HepG2 (cell line): ENCODE results near the gene PDIA2. TPM values are rescaled to one million over a fixed set of nuclear protein-coding genes. Genes with fewer than 3 reads are reported as not detected.

Source experiments
- BHLHE40 ChIP-seq: IDR thresholded peaks from 2 replicates; pipeline ENCODE4 v1.6.1; 2011; ENCODE audit warnings: low read length, improper control_type of control experiment
- KDM6A ChIP-seq: IDR thresholded peaks from 2 replicates; pipeline ENCODE4 v1.6.1; 2016; ENCODE audit warnings: low read depth
- KLF11 ChIP-seq: IDR thresholded peaks from 2 replicates; pipeline ENCODE4 v1.6.1; 2016; ENCODE audit warnings: missing compliant biosample characterization
- NKX3-1 ChIP-seq: sonication (generic); formaldehyde crosslinking; IDR thresholded peaks from 2 replicates; pipeline ENCODE4 v1.5.0; 2020; ENCODE audit warnings: missing genetic modification reagents
- PRMT3 ChIP-seq: sonication (generic); formaldehyde crosslinking; IDR thresholded peaks from 2 replicates; pipeline ENCODE4 v1.8.1; 2022; ENCODE audit warnings: low read depth, mild to moderate bottlenecking, moderate library complexity, missing genetic modification reagents, borderline replicate concordance
- TCF12 ChIP-seq, 2 experiments: fragments of 450-650 bp in 1 of 2; sonication (generic) in 1 of 2; formaldehyde crosslinking in 1 of 2; IDR thresholded peaks; 2 replicates each; pipeline versions ENCODE4 v1.6.1 to v1.8.0; 2017 to 2022; ENCODE audit warnings: antibody characterized with exemption in 1 of 2, mild to moderate bottlenecking in 1 of 2, missing genetic modification reagents in 1 of 2, moderate library complexity in 1 of 2
- ZNF674 ChIP-seq: sonication (generic); formaldehyde crosslinking; IDR thresholded peaks from 2 replicates; pipeline ENCODE4 v1.5.0; 2020; ENCODE audit warnings: low read depth, mild to moderate bottlenecking, missing genetic modification reagents
- ZNF724P ChIP-seq: sonication (generic); formaldehyde crosslinking; IDR thresholded peaks from 2 replicates; pipeline ENCODE4 v1.8.0; 2022; ENCODE audit warnings: missing genetic modification reagents, borderline replicate concordance
- polyA plus RNA-seq, 8 experiments: library from polyadenylated mRNA; depleted of rRNA in 3 of 8; stranded (reverse) in 7 of 8; unstranded in 1 of 8; fragments of >200 nt; fragmentation: Illumina TruSeq in 4 of 8; extraction: Trizol in 4 of 8; gene quantifications; 2 replicates each; pipeline versions ENCODE4 v1.2.1 to v1.2.3, GENCODE V29; 2011 to 2016; ENCODE audit warnings: low read depth in 4 of 8, missing spikeins in 1 of 8, mixed read lengths in 1 of 8; ENCODE audit not compliant: insufficient read depth in 1 of 8
- total RNA-seq, 5 experiments: library from RNA; depleted of rRNA; stranded (reverse); fragments of >200 nt; fragmentation: Illumina TruSeq; extraction: Trizol; gene quantifications; 2 replicates each; pipeline ENCODE4 v1.2.3, GENCODE V29; 2016; ENCODE audit warnings: low read depth in 1 of 5
- TF ChIP-seq, protein P1 (sequence below): sonication (generic); formaldehyde crosslinking; IDR thresholded peaks from 2 replicates; pipeline ENCODE4 v1.8.1; 2023; ENCODE audit warnings: missing genetic modification reagents, mild to moderate bottlenecking, borderline replicate concordance
- TF ChIP-seq, protein P2 (sequence below): sonication (generic); formaldehyde crosslinking; IDR thresholded peaks from 2 replicates; pipeline ENCODE4 v1.5.0; 2020; ENCODE audit warnings: missing genetic modification reagents
- TF ChIP-seq, protein P3 (sequence below): sonication (generic); formaldehyde crosslinking; IDR thresholded peaks from 2 replicates; pipeline ENCODE4 v1.8.1; 2023; ENCODE audit warnings: mild to moderate bottlenecking, inconsistent platforms, moderate library complexity, missing genetic modification reagents, borderline replicate concordance
- TF ChIP-seq, protein P4 (sequence below): sonication (generic); formaldehyde crosslinking; IDR thresholded peaks from 2 replicates; pipeline ENCODE4 v1.4.0; 2020; ENCODE audit warnings: missing genetic modification reagents
- TF ChIP-seq, protein P5 (sequence below): sonication (generic); formaldehyde crosslinking; IDR thresholded peaks from 2 replicates; pipeline ENCODE4 v1.5.0; 2020; ENCODE audit warnings: mild to moderate bottlenecking, missing genetic modification reagents, moderate library complexity
- TF ChIP-seq, protein P6 (sequence below): sonication (generic); formaldehyde crosslinking; IDR thresholded peaks from 2 replicates; pipeline ENCODE4 v1.4.0; 2020; ENCODE audit warnings: missing genetic modification reagents
- TF ChIP-seq, protein P7 (sequence below): sonication (generic); formaldehyde crosslinking; IDR thresholded peaks from 2 replicates; pipeline ENCODE4 v1.5.0; 2020; ENCODE audit warnings: missing genetic modification reagents

The PDIA2 gene
- total and polyA plus RNA-seq, 2 of the 13 experiments (the other 11 are each of a cell fraction or from before 2014, with no cell fraction given): 0.35 to 1.9 TPM

DNA sequence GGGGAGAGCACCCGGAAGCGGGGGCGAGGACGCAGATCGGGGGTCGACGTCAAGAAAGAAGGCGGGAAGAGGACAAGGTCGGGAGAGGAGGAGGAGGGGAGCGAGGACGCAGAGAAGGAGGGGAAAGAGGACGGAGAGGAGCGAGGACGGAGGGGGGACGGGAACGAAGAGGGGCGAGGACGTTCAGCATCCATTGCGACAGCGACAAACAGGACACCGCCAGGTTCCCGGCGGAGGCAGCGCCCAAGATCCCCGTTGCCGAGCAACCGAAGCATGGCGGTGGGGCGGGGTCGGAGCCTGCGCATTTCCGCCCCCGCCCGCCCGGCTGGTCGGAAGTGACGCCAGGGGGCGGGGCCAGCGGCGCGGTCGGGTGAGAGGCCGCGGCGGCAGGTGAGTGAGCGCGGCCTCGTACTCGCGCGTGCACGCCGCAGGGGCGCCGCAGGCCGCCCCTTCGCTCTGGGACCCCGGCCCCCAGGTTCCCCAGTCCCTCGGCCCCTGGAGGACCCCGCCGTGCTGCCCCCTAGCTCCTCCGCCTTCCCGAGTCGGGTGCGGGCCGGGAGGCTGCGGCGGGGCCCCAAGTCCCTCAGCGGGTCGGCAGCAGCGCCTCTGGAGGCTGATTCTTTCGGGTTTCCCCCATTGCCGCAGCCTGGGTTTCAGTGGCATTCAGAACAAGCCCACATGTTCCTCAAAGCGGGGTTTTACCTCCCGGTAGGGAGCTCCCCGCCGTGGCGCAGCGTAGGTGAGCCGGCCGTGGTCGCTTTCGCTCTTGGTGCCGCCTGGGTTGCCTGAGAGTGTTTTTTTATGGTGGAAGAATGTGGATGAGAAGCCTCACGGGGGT lies 48.3 kb upstream of the PDIA2 start, which contains the start of gene FAM234A (continued):
- TF ChIP-seq, protein P1, sequence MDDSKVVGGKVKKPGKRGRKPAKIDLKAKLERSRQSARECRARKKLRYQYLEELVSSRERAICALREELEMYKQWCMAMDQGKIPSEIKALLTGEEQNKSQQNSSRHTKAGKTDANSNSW (CRISPR knock-in tag): no peak
- TF ChIP-seq, protein P2, sequence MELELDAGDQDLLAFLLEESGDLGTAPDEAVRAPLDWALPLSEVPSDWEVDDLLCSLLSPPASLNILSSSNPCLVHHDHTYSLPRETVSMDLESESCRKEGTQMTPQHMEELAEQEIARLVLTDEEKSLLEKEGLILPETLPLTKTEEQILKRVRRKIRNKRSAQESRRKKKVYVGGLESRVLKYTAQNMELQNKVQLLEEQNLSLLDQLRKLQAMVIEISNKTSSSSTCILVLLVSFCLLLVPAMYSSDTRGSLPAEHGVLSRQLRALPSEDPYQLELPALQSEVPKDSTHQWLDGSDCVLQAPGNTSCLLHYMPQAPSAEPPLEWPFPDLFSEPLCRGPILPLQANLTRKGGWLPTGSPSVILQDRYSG (CRISPR knock-in tag): no peak
- TF ChIP-seq, protein P3, sequence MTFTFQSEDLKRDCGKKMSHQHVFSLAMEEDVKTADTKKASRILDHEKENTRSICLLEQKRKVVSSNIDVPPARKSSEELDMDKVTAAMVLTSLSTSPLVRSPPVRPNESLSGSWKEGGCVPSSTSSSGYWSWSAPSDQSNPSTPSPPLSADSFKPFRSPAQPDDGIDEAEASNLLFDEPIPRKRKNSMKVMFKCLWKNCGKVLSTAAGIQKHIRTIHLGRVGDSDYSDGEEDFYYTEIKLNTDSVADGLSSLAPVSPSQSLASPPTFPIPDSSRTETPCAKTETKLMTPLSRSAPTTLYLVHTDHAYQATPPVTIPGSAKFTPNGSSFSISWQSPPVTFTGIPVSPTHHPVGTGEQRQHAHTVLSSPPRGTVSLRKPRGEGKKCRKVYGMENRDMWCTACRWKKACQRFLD: 0 out of 2 replicates have a peak, but pooled peaks have one; percentile 55
- TF ChIP-seq ZNF674: no peak
- no peak for TF ChIP-seq BHLHE40
- TF ChIP-seq KDM6A: no peak
- TF ChIP-seq ZNF724P (CRISPR knock-in tag): no peak; the same call in 1 of the 2 replicates
- no peak for TF ChIP-seq PRMT3 (CRISPR knock-in tag)
- TF ChIP-seq TCF12 (IDR thresholded peaks at IDR 0.05): no peak
- TF ChIP-seq TCF12 (CRISPR knock-in tag; IDR thresholded peaks at IDR 0.05): no peak
- TF ChIP-seq, protein P4, sequence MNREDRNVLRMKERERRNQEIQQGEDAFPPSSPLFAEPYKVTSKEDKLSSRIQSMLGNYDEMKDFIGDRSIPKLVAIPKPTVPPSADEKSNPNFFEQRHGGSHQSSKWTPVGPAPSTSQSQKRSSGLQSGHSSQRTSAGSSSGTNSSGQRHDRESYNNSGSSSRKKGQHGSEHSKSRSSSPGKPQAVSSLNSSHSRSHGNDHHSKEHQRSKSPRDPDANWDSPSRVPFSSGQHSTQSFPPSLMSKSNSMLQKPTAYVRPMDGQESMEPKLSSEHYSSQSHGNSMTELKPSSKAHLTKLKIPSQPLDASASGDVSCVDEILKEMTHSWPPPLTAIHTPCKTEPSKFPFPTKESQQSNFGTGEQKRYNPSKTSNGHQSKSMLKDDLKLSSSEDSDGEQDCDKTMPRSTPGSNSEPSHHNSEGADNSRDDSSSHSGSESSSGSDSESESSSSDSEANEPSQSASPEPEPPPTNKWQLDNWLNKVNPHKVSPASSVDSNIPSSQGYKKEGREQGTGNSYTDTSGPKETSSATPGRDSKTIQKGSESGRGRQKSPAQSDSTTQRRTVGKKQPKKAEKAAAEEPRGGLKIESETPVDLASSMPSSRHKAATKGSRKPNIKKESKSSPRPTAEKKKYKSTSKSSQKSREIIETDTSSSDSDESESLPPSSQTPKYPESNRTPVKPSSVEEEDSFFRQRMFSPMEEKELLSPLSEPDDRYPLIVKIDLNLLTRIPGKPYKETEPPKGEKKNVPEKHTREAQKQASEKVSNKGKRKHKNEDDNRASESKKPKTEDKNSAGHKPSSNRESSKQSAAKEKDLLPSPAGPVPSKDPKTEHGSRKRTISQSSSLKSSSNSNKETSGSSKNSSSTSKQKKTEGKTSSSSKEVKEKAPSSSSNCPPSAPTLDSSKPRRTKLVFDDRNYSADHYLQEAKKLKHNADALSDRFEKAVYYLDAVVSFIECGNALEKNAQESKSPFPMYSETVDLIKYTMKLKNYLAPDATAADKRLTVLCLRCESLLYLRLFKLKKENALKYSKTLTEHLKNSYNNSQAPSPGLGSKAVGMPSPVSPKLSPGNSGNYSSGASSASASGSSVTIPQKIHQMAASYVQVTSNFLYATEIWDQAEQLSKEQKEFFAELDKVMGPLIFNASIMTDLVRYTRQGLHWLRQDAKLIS (CRISPR knock-in tag): no peak
- TF ChIP-seq, protein P5, sequence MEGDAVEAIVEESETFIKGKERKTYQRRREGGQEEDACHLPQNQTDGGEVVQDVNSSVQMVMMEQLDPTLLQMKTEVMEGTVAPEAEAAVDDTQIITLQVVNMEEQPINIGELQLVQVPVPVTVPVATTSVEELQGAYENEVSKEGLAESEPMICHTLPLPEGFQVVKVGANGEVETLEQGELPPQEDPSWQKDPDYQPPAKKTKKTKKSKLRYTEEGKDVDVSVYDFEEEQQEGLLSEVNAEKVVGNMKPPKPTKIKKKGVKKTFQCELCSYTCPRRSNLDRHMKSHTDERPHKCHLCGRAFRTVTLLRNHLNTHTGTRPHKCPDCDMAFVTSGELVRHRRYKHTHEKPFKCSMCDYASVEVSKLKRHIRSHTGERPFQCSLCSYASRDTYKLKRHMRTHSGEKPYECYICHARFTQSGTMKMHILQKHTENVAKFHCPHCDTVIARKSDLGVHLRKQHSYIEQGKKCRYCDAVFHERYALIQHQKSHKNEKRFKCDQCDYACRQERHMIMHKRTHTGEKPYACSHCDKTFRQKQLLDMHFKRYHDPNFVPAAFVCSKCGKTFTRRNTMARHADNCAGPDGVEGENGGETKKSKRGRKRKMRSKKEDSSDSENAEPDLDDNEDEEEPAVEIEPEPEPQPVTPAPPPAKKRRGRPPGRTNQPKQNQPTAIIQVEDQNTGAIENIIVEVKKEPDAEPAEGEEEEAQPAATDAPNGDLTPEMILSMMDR (CRISPR knock-in tag): peak; percentile 55
- TF ChIP-seq KLF11 (CRISPR knock-in tag): 0 out of 2 replicates have a peak, but pooled peaks have one; percentile 22
- TF ChIP-seq NKX3-1 (CRISPR knock-in tag): no peak
- TF ChIP-seq, protein P6, sequence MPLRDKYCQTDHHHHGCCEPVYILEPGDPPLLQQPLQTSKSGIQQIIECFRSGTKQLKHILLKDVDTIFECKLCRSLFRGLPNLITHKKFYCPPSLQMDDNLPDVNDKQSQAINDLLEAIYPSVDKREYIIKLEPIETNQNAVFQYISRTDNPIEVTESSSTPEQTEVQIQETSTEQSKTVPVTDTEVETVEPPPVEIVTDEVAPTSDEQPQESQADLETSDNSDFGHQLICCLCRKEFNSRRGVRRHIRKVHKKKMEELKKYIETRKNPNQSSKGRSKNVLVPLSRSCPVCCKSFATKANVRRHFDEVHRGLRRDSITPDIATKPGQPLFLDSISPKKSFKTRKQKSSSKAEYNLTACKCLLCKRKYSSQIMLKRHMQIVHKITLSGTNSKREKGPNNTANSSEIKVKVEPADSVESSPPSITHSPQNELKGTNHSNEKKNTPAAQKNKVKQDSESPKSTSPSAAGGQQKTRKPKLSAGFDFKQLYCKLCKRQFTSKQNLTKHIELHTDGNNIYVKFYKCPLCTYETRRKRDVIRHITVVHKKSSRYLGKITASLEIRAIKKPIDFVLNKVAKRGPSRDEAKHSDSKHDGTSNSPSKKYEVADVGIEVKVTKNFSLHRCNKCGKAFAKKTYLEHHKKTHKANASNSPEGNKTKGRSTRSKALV: no peak; the same call in 1 of the 2 replicates
- TF ChIP-seq, protein P7, sequence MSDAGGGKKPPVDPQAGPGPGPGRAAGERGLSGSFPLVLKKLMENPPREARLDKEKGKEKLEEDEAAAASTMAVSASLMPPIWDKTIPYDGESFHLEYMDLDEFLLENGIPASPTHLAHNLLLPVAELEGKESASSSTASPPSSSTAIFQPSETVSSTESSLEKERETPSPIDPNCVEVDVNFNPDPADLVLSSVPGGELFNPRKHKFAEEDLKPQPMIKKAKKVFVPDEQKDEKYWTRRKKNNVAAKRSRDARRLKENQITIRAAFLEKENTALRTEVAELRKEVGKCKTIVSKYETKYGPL (CRISPR knock-in tag): no peak
